ENCODE results near the gene LRRC8E.

Gene LRRC8E

GRCh38 chr19:7888145-7888825, at the start of gene LRRC8E:
Gene LRRC8E (plus strand): TSS chr19:7888510. CDS start chr19:7895604, 7,094 bp downstream.
- DNase-seq (ENCODE audit: low read depth): peak; percentile 56

GRCh38 chr19:7839476-7839875, 48.8 kb upstream of the LRRC8E start:
- DNase-seq (ENCODE audit: low read depth): no peak

- DNase-seq (ENCODE audit: low read depth): no peak
These were observed 47.7 kb upstream of the LRRC8E start for GRCh38 chr19:7840629-7841028.

GRCh38 chr19:7841751-7842660, 46.3 kb upstream of the LRRC8E start:
- DNase-seq (ENCODE audit: low read depth): no peak

GRCh38 chr19:7842661-7843294, 45.5 kb upstream of the LRRC8E start:
- DNase-seq (ENCODE audit: low read depth): no peak

- DNase-seq (ENCODE audit: low read depth): no peak
These were observed 44.8 kb upstream of the LRRC8E start for GRCh38 chr19:7843521-7843920.

GRCh38 chr19:7844405-7844804, 43.9 kb upstream of the LRRC8E start:
- DNase-seq (ENCODE audit: low read depth): no peak

- DNase-seq (ENCODE audit: low read depth): no peak
These were observed 43.4 kb upstream of the LRRC8E start for GRCh38 chr19:7844951-7845350.

GRCh38 chr19:7845390-7846154, 42.7 kb upstream of the LRRC8E start:
- DNase-seq (ENCODE audit: low read depth): no peak

GRCh38 chr19:7846155-7846646, 42.1 kb upstream of the LRRC8E start:
- no peak for DNase-seq (ENCODE audit: low read depth)

- no peak for DNase-seq (ENCODE audit: low read depth)
These were observed 40.6 kb upstream of the LRRC8E start for GRCh38 chr19:7847664-7848063.

- DNase-seq (ENCODE audit: low read depth): no peak
These were observed 39.4 kb upstream of the LRRC8E start for GRCh38 chr19:7848779-7849457.

GRCh38 chr19:7849631-7849999, 38.7 kb upstream of the LRRC8E start:
- no peak for DNase-seq (ENCODE audit: low read depth)

GRCh38 chr19:7850000-7850813, 38.1 kb upstream of the LRRC8E start:
- no peak for DNase-seq (ENCODE audit: low read depth)

GRCh38 chr19:7850945-7851622, 37.2 kb upstream of the LRRC8E start:
- DNase-seq (ENCODE audit: low read depth): no peak

GRCh38 chr19:7851623-7852500, 36.4 kb upstream of the LRRC8E start:
- DNase-seq (ENCODE audit: low read depth): no peak

- peak; percentile 68 for DNase-seq (ENCODE audit: low read depth)
These were observed 35.2 kb upstream of the LRRC8E start for GRCh38 chr19:7852851-7853769.

- DNase-seq (ENCODE audit: low read depth): no peak
These were observed 34.6 kb upstream of the LRRC8E start for GRCh38 chr19:7853770-7854128.

All from activated T-cell treated with anti-CD3 and anti-CD28 coated beads for 48 hours (primary cell).